ENCODE data around the gene TTC22. TPM values are rescaled to one million over a fixed set of nuclear protein-coding genes. Genes with fewer than 3 reads are reported as not detected.

The TTC22 gene
- total RNA-seq, 6 experiments from 2014 or later: 2.7 to 8.9 (median 4.7) TPM

DNA sequence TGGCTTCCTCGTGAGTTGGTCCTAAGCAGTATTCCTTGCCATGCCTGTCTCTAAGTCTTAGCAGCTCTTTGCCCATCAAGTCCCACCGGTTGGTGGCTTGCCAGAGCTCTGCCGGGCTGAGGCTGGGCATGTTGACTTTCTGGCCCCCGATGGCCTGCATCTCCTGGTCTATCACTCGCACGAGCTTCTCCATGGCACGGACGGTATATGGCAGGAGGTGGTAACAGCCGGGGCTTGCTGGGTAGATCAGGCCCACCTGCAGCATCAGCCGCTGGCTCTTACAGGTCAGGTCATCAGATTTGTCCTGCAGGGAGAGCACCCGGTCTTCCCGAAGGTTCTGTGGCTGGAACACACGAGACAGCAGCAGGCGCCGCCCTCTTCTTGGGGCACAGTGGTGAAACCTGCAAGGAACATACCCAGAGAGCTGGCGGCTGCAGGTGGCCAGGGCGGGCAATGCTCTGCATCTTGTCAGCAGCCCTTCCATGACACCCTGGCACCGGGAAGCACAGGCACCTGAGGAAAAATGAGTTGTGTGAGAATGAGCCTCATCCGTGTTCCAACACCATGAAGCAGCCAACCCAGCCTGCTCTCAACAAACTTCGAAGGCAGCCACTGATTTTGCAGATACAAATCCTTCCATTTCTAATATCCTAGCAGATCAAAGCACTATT, 42.3 kb downstream of the TTC22 start:
- peaks cover 0 to 6% (median 0%) of the 10 kb centered on the region in 4 donors for H3K4me1 ChIP-seq

DNA sequence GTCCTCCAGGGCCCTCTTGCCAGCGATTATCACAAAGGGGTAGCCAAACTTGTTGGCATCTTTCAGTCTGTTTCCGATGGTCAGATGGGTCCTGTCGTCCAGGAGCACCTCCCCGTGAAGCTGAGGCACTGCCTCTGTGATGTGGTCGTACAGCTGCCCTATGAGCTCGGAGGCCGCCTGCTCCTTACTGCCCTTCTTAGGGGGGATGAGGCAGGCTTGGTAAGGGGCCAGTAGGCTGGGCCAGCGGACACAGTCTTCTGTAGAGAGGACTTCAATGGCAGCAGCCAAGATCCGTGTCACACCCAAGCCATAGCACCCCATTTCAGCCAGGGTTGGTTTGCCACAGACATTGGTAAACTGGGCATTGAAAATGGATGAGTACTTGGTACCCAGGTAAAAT, 43.3 kb downstream of the TTC22 start:
- Histone ChIP-seq H3K9me3 (no peaks in the 10 kb centered on the region), H3K27me3 (no peaks in the 10 kb centered on the region), H3K36me3 (peaks cover 0 to 11% (median 0%) of the 10 kb centered on the region in 4 donors), H3K4me1 (no peaks in the 10 kb centered on the region), H3K4me3 (no peak overlapping the region), H3K27ac (no peak overlapping the region)
- ATAC-seq (no peak), DNase-seq (no peak)
- TF ChIP-seq POLR2A (IDR thresholded peaks at IDR 0.05): no peak
- TF ChIP-seq, protein P1, sequence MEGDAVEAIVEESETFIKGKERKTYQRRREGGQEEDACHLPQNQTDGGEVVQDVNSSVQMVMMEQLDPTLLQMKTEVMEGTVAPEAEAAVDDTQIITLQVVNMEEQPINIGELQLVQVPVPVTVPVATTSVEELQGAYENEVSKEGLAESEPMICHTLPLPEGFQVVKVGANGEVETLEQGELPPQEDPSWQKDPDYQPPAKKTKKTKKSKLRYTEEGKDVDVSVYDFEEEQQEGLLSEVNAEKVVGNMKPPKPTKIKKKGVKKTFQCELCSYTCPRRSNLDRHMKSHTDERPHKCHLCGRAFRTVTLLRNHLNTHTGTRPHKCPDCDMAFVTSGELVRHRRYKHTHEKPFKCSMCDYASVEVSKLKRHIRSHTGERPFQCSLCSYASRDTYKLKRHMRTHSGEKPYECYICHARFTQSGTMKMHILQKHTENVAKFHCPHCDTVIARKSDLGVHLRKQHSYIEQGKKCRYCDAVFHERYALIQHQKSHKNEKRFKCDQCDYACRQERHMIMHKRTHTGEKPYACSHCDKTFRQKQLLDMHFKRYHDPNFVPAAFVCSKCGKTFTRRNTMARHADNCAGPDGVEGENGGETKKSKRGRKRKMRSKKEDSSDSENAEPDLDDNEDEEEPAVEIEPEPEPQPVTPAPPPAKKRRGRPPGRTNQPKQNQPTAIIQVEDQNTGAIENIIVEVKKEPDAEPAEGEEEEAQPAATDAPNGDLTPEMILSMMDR (IDR thresholded peaks at IDR 0.05): no peak
- intact Hi-C loops (cut with DNase I): no loop called here
- no CpG with 5 or more reads among the region's 9 CpGs for WGBS (ENCODE audit: insufficient coverage, low coverage, low lambda C conversion rate, missing lambda C conversion rate)

More for the DNA sequence above, 42.3 kb downstream of the TTC22 start:
- TF ChIP-seq, protein P1 (IDR thresholded peaks at IDR 0.05): no peak
- TF ChIP-seq POLR2A (IDR thresholded peaks at IDR 0.05): no peak
- 88% methylated on average over 2 of the region's 20 CpGs for WGBS (ENCODE audit: insufficient coverage, low coverage, low lambda C conversion rate, missing lambda C conversion rate)
- Histone ChIP-seq H3K27ac (no peak overlapping the region), H3K27me3 (no peaks in the 10 kb centered on the region), H3K9me3 (no peaks in the 10 kb centered on the region), H3K4me3 (no peak overlapping the region), H3K36me3 (peaks cover 0 to 11% (median 0%) of the 10 kb centered on the region in 4 donors)
- intact Hi-C loops (cut with DNase I): no loop called here
- no peak for ATAC-seq
- DNase-seq: no peak

DNA sequence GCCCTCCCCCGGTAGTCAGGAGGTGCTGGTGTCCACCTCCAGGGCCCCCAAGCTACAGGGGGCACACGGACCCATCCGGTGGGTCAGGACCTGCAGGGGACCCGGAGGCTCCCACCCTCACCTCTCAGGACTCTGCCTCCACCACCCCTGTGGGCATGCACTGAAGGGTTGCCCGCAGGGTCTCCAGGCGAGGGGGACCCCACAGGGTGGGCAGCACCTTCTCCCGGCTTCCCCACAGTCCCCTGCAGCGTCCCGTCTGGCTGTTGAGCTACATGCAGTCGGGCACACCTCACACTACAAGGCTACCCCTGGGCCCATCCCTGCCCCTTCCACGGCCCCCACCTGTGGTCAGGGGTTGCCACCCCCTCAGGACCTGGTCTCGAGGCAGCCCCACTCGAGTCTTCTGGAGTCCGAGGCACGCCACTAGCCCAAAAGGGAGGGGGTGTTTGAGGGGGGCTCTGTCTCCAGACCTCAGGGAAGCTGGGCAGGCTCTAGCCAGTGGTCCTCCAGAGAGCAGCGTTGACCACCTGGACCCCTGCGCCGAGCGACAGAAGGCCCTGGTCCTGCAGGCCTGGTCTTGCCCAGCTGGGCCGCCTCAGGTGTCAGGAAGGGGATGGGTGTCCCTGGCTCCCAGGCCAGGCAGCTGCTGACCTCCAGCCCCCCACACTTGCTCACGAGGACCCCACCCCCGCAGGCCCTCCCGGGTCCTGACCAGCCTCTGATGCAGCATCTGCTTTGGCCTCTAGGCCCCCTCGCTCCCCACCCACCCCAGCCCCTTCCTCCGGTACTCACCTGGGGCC, 46.4 kb downstream of the TTC22 start:
- no peak for TF ChIP-seq POLR2A (IDR thresholded peaks at IDR 0.05)
- TF ChIP-seq, protein P1 (IDR thresholded peaks at IDR 0.05): no peak
- H3K9me3 ChIP-seq: no peaks in the 10 kb centered on the region
- intact Hi-C loops (cut with DNase I): no loop called here
- H3K27ac ChIP-seq: no peak overlapping the region
- H3K27me3 ChIP-seq: no peaks in the 10 kb centered on the region
- ATAC-seq (peak in 1 of 4 donors; percentile 22), DNase-seq (no peak)
- no CpG with 5 or more reads among the region's 25 CpGs for WGBS (ENCODE audit: insufficient coverage, low coverage, low lambda C conversion rate, missing lambda C conversion rate)
- H3K36me3 ChIP-seq: peaks cover 0 to 11% (median 0%) of the 10 kb centered on the region in 4 donors
- no peaks in the 10 kb centered on the region for H3K4me1 ChIP-seq
- H3K4me3 ChIP-seq: no peak overlapping the region

DNA sequence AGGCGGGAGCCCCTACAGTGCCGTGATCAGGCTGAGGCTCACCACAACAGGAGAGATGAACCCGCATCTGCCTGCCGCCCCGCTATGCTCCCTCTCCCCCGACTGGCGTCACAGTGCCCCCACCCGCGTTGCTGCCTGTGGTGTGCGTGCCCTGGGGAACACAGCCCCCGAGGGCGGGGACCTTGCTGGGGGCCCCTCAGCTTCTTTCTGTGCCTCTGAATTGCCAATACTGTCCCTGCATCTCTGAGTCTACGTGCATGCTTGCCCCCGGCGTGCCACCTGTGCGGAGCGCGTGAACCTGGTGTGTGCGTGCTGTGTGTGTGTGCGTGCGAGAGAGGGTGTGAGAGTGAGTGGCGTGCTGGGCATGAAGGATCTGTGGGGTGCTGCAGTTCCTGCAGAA, 47.1 kb downstream of the TTC22 start:
- H3K4me1 ChIP-seq: no peaks in the 10 kb centered on the region
- H3K27me3 ChIP-seq: no peaks in the 10 kb centered on the region
- TF ChIP-seq, protein P1 (IDR thresholded peaks at IDR 0.05): no peak
- TF ChIP-seq POLR2A (IDR thresholded peaks at IDR 0.05): no peak
- H3K9me3 ChIP-seq: no peaks in the 10 kb centered on the region
- DNase-seq (no peak), ATAC-seq (peak in 1 of 4 donors; percentile 7)
- no peak overlapping the region for H3K4me3 ChIP-seq
- 73% methylated on average over 3 of the region's 22 CpGs for WGBS (ENCODE audit: insufficient coverage, low coverage, low lambda C conversion rate, missing lambda C conversion rate)
- no peak overlapping the region for H3K27ac ChIP-seq
- H3K36me3 ChIP-seq: peaks cover 0 to 11% (median 0%) of the 10 kb centered on the region in 4 donors
- intact Hi-C loops (cut with DNase I): no loop called here

Measured in right lobe of liver (tissue), 6 donors.